DND-41 (cell line): Measurements from ENCODE around the gene PRDX5.

Experiments used
- ATAC-seq: fragments of 200-7000 bp; cut with Tn5 transposase; 3 replicates; pipeline ENCODE4 v1.9.1; 2021; ENCODE audit warnings: low read depth; ENCODE audit not compliant: insufficient read depth
- DNase-seq: peaks from one replicate; pipeline ENCODE4 v3.0.0-alpha.2; 2020
- H2AFZ ChIP-seq: 2 replicates; pipeline ENCODE4 v1.6.0; 2012; ENCODE audit warnings: low read depth, low read length
- H3K27ac ChIP-seq: 2 replicates; pipeline ENCODE4 v1.5.1; 2012; ENCODE audit warnings: low read length, inconsistent platforms
- H3K27me3 ChIP-seq: fragments of 200-600 bp; sonication (generic); 2 replicates; pipeline ENCODE4 v1.6.0; 2012; ENCODE audit warnings: low read length, mild to moderate bottlenecking, inconsistent platforms; ENCODE audit not compliant: insufficient read depth, poor library complexity
- H3K36me3 ChIP-seq: 2 replicates; pipeline ENCODE4 v1.5.1; 2012; ENCODE audit warnings: low read length, inconsistent platforms; ENCODE audit not compliant: insufficient read depth
- H3K4me1 ChIP-seq: 2 replicates; pipeline ENCODE4 v1.5.1; 2012; ENCODE audit warnings: mild to moderate bottlenecking, low read length; ENCODE audit not compliant: insufficient read depth
- H3K4me2 ChIP-seq: 2 replicates; pipeline ENCODE4 v1.6.0; 2012; ENCODE audit warnings: mild to moderate bottlenecking, moderate library complexity, low read length, inconsistent platforms; ENCODE audit not compliant: insufficient read depth
- H3K4me3 ChIP-seq, 2 experiments: fragments of 200-600 bp in 1 of 2; shearing (Covaris generic) in 1 of 2; 2 replicates each; pipeline ENCODE4 v1.5.1; 2012 to 2016; ENCODE audit warnings: inconsistent platforms in 2 of 2, low read length in 2 of 2, mild to moderate bottlenecking in 2 of 2, low read depth in 1 of 2, moderate library complexity in 1 of 2
- H3K79me2 ChIP-seq: 2 replicates; pipeline ENCODE4 v1.6.0; 2012; ENCODE audit warnings: low read length, inconsistent platforms; ENCODE audit not compliant: insufficient read depth
- H3K9ac ChIP-seq: 2 replicates; pipeline ENCODE4 v1.6.0; 2012; ENCODE audit warnings: low read depth, mild to moderate bottlenecking, inconsistent platforms, low read length, moderate library complexity
- H3K9me3 ChIP-seq: 2 replicates; pipeline ENCODE4 v1.5.1; 2012; ENCODE audit warnings: low read length, moderate library complexity, mild to moderate bottlenecking, inconsistent platforms; ENCODE audit not compliant: insufficient read depth, severe bottlenecking
- H4K20me1 ChIP-seq: 2 replicates; pipeline ENCODE4 v1.6.0; 2012; ENCODE audit warnings: low read length; ENCODE audit not compliant: insufficient read depth
- CTCF ChIP-seq: IDR thresholded peaks from 2 replicates; pipeline ENCODE4 v1.5.1; 2012; ENCODE audit warnings: borderline replicate concordance, low read length, moderate library complexity, mild to moderate bottlenecking; ENCODE audit not compliant: poor library complexity, severe bottlenecking; ENCODE audit errors: extremely low read depth
- EZH2 ChIP-seq: IDR thresholded peaks from 3 replicates; pipeline ENCODE4 v1.6.1; 2012; ENCODE audit warnings: borderline replicate concordance, low read depth, mild to moderate bottlenecking, moderate library complexity, low read length, inconsistent platforms; ENCODE audit not compliant: severe bottlenecking

The PRDX5 gene

GRCh38 chr11:64320556-64320955 is 2.6 kb downstream of the PRDX5 start:
- DNase-seq (no peak), ATAC-seq (no peak)
- Histone ChIP-seq H3K4me3 (no peak overlapping the region), H3K9ac (no peak overlapping the region), H3K9me3 (no peaks in the 10 kb centered on the region), H4K20me1 (peaks cover 15% of the 10 kb centered on the region), H3K4me2 (no peak overlapping the region; the same call in 1 of the 2 replicates), H3K27ac (no peak overlapping the region), H3K79me2 (peaks cover 33% of the 10 kb centered on the region), H3K27me3 (no peaks in the 10 kb centered on the region), H3K36me3 (peaks cover 27% of the 10 kb centered on the region), H3K4me1 (peaks cover 40% of the 10 kb centered on the region), H2AFZ (no peak overlapping the region)
- TF ChIP-seq CTCF (no peak), EZH2 (no peak)

DNA sequence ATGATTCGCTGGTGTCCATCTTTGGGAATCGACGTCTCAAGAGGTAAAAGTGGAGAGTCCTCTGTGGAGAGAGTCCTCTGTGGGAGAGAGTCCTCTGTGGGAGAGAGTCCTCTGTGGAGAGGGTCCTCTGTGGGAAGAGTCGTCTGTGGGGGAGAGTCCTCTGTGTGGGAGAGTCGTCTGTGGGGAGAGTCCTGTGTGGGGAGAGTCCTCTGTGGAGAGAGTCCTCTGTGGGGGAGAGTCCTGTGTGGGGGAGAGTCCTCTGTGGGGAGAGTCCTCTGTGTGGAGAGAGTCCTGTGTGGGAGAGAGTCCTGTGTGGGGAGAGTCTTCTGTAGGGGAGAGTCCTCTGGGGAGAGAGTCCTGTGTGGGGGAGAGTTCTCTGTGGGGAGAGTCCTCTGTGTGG is 3.1 kb downstream of the PRDX5 start:
- no peak for ATAC-seq
- Histone ChIP-seq H3K27ac (no peak overlapping the region), H2AFZ (no peak overlapping the region), H3K4me3 (no peak overlapping the region), H3K4me2 (no peak overlapping the region), H3K9ac (no peak overlapping the region), H3K27me3 (no peaks in the 10 kb centered on the region), H3K9me3 (no peaks in the 10 kb centered on the region), H3K4me1 (peaks cover 35% of the 10 kb centered on the region), H4K20me1 (peaks cover 14% of the 10 kb centered on the region), H3K36me3 (peaks cover 22% of the 10 kb centered on the region), H3K79me2 (peaks cover 29% of the 10 kb centered on the region)
- no peak for DNase-seq
- TF ChIP-seq CTCF = no peak
- no peak for TF ChIP-seq EZH2

- TF ChIP-seq CTCF = no peak
- no peak for TF ChIP-seq EZH2
- H3K9me3 ChIP-seq = no peaks in the 10 kb centered on the region
- no peak for ATAC-seq
- H3K4me1 ChIP-seq = peaks cover 30% of the 10 kb centered on the region
- no peak overlapping the region for H2AFZ ChIP-seq
- no peak overlapping the region for H3K9ac ChIP-seq
- H3K27me3 ChIP-seq = no peaks in the 10 kb centered on the region
- peaks cover 11% of the 10 kb centered on the region for H4K20me1 ChIP-seq
- no peak overlapping the region for H3K4me2 ChIP-seq
- H3K27ac ChIP-seq = no peak overlapping the region
- H3K36me3 ChIP-seq = peaks cover 18% of the 10 kb centered on the region
- DNase-seq = no peak
- H3K79me2 ChIP-seq = peaks cover 24% of the 10 kb centered on the region
- H3K4me3 ChIP-seq = no peak overlapping the region
Measured at GRCh38 chr11:64321533-64321932, 3.6 kb downstream of the PRDX5 start.

- H3K4me3 ChIP-seq = no peak overlapping the region
- no peak overlapping the region for H3K9ac ChIP-seq
- TF ChIP-seq EZH2 (no peak), CTCF (no peak)
- peaks cover 16% of the 10 kb centered on the region for H3K79me2 ChIP-seq
- no peaks in the 10 kb centered on the region for H3K27me3 ChIP-seq
- no peak for ATAC-seq
- no peaks in the 10 kb centered on the region for H3K9me3 ChIP-seq
- no peak overlapping the region for H3K27ac ChIP-seq
- no peak overlapping the region for H2AFZ ChIP-seq
- no peak for DNase-seq
- peaks cover 25% of the 10 kb centered on the region for H3K4me1 ChIP-seq
- H3K36me3 ChIP-seq = peaks cover 13% of the 10 kb centered on the region
- peaks cover 11% of the 10 kb centered on the region for H4K20me1 ChIP-seq
- H3K4me2 ChIP-seq = no peak overlapping the region
Measured at GRCh38 chr11:64322925-64323260, 5.0 kb downstream of the PRDX5 start.
